ENCODE data around the gene OR13A1.
"Not testable (repeated sequence)": the region's sequence is repeated elsewhere in the genome, so short reads cannot be mapped to it uniquely, and the experiment has no call there.

The OR13A1 gene

DNA sequence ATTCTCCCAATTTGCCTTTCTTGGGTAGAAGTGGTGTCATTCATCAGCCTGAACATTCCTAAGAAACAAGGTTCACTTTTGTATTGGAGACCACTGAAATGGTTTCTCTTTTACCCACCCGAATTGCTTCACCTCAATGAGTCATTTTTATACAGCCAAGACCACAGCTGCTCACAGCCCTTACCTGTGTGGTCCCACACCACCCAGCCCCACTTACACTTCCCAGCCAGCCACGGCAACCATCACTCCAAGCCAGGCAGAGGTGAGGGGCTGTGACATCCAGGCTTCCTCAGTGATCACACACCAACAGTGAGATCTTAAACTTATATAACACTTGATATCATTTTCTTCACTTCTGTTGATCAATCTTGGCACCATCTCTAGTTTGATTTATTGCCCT lies 20.7 kb downstream of the OR13A1 start:
- no peak for TF ChIP-seq CTCF (IDR thresholded peaks at IDR 0.05; ENCODE audit: low read depth, low read length, missing control alignments)
- no peak overlapping the region for H3K4me3 ChIP-seq (ENCODE audit: low read depth, low read length)
- in situ Hi-C loops (cut with HindIII; ENCODE audit: low sequenced_read_pairs) = no loop called here
- DNase-seq (ENCODE audit: low read depth) = no peak

- TF ChIP-seq CTCF (IDR thresholded peaks at IDR 0.05; ENCODE audit: low read depth, low read length, missing control alignments) = no peak
- in situ Hi-C loops (cut with HindIII; ENCODE audit: low sequenced_read_pairs) = no loop called here
- DNase-seq (ENCODE audit: low read depth) = no peak
- H3K4me3 ChIP-seq (ENCODE audit: low read depth, low read length) = no peak overlapping the region
Measured at GRCh38 chr10:45286980-45287379, 28.4 kb downstream of the OR13A1 start.

- no peak for DNase-seq (ENCODE audit: low read depth)
- no peak overlapping the region for H3K4me3 ChIP-seq (ENCODE audit: low read depth, low read length)
- in situ Hi-C loops (cut with HindIII; ENCODE audit: low sequenced_read_pairs) = no loop called here
- TF ChIP-seq CTCF (IDR thresholded peaks at IDR 0.05; ENCODE audit: low read depth, low read length, missing control alignments) = no peak
Measured at GRCh38 chr10:45282061-45282460, 33.3 kb downstream of the OR13A1 start.

GRCh38 chr10:45280113-45280760 lies 35.2 kb downstream of the OR13A1 start:
- no peak for DNase-seq (ENCODE audit: low read depth)
- in situ Hi-C loops (cut with HindIII; ENCODE audit: low sequenced_read_pairs) = no loop called here
- TF ChIP-seq CTCF (IDR thresholded peaks at IDR 0.05; ENCODE audit: low read depth, low read length, missing control alignments) = no peak
- H3K4me3 ChIP-seq (ENCODE audit: low read depth, low read length) = no peak overlapping the region

GRCh38 chr10:45279682-45280081 lies 35.7 kb downstream of the OR13A1 start:
- in situ Hi-C loops (cut with HindIII; ENCODE audit: low sequenced_read_pairs) = no loop called here
- H3K4me3 ChIP-seq (ENCODE audit: low read depth, low read length) = no peak overlapping the region
- DNase-seq (ENCODE audit: low read depth) = no peak
- TF ChIP-seq CTCF (IDR thresholded peaks at IDR 0.05; ENCODE audit: low read depth, low read length, missing control alignments) = no peak

- DNase-seq (ENCODE audit: low read depth) = no peak
- no peak for TF ChIP-seq CTCF (IDR thresholded peaks at IDR 0.05; ENCODE audit: low read depth, low read length, missing control alignments)
- in situ Hi-C loops (cut with HindIII; ENCODE audit: low sequenced_read_pairs) = no loop called here
- H3K4me3 ChIP-seq (ENCODE audit: low read depth, low read length) = no peak overlapping the region
Measured at GRCh38 chr10:45278860-45279498, 36.4 kb downstream of the OR13A1 start.

DNA sequence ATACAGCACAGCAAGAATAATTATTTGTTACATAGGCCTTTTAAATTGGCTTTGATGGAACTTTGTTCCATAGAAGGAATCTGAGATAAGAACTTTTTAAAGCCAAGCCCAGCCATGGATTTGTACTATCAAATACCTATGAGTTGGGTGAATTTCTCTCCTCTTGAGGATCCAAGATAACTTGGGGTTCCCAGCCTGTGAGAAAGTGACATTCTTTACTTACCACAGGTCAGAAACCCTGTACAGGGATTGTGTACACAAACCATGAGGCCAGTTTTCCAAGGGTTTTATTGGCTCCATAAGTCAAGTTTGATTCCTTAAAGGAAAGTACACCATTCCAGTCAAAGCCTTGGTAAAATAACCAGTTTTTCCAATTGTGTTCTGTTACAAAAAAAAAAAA lies 39.3 kb downstream of the OR13A1 start:
- H3K4me3 ChIP-seq (ENCODE audit: low read depth, low read length); DNase-seq (ENCODE audit: low read depth); in situ Hi-C loops (cut with HindIII; ENCODE audit: low sequenced_read_pairs): not testable (repeated sequence)

All from astrocyte of the cerebellum (primary cell).